ENCODE data around the gene CCR5AS.

- TF ChIP-seq CTCF (IDR thresholded peaks at IDR 0.05) = no peak
- no peak for TF ChIP-seq EP300 (IDR thresholded peaks at IDR 0.05)
- no peak for TF ChIP-seq POLR2A (IDR thresholded peaks at IDR 0.05)
Observed at GRCh38 chr3:46411271-46411670, 4.4 kb upstream of the CCR5AS start.

Measured in suprapubic skin (tissue), 3 donors.